NCI-H2029 (cell line): ENCODE results near the gene NUBP1.
"Not testable (repeated sequence)": the region's sequence is repeated elsewhere in the genome, so short reads cannot be mapped to it uniquely, and the experiment has no call there.

Source experiments
- DNase-seq: peaks from one replicate; lab custom pipeline; 2025; lab: John Stamatoyannopoulos, UW

The NUBP1 gene

DNA sequence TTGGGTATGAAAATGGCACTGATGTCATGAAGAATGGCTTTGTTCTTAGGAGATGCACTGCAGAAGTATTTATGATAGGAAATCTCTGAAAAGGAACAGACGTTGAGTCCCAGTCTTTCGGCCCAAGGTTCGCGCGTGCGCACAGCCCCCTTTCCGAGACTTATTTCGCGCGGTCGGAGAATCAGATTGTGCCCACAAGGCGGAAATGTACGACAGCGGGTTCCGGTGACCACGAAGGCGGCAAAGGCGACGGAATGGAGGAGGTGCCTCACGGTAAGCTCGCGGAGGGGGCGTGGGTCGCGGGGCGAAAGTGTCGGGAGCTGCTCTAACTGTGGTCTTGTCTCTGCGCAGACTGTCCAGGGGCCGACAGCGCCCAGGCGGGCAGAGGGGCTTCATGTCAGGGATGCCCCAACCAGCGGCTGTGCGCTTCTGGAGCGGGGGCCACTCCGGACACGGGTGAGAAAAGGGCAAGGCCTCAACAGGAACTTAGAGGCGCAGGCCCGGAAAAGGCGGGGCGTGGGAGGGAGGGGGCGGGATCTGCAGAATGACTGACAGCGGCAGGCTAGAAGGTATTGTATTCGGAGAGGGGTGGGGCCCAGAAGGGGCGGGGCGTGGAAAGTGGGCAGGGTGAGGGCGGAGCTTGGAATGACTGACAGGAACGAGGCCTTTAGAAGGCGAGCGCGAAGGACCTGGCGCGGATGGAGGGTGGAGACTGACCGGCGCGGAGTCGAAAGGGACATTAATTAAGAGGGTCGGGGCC lies at the start of gene NUBP1:
Gene NUBP1, plus strand, starts transcription at position 233 of the 760 bp plus-strand sequence. Its CDS starts 22 bp downstream, at position 255.
- peak; percentile 92 for DNase-seq

DNA sequence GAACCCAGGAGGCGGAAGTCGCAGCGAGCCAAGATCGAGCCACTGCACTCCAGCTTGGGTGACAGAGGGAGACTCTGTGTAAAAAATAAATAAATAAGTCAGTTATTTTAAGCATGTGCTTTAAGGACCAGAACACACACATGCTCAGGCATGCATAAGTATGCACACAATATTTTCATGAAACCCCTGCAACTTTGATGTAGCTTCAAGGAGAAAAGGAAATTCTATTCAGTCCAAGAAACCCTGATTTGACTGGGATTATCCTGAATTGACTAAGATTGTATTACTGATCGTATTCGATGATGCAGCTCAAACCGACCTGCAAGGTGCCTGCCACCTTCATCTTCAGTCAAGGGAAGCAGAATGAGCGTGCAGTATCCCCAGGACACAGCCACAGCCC lies 49.8 kb upstream of the NUBP1 start:
- DNase-seq = no peak

DNA sequence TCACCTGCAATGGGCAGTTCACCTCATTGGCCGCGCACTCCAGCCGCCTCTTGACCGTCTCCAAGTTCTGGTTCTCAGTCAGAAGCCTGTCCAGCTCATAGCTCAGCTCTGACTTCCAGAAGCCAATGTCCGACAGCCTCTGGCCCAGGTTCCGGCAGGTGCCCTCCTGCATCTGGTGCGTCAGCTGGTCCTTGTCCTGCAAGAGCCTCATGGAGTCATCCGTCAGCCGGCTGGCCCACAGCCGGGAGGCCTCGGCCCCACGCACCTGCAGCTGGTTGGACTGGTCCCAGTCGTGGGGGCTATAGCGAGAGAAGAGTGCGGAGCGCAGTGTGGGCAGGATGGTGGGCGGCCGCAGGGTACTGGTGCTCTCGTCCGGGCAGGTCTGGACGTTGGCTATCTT lies 49.3 kb upstream of the NUBP1 start:
- no peak for DNase-seq

DNA sequence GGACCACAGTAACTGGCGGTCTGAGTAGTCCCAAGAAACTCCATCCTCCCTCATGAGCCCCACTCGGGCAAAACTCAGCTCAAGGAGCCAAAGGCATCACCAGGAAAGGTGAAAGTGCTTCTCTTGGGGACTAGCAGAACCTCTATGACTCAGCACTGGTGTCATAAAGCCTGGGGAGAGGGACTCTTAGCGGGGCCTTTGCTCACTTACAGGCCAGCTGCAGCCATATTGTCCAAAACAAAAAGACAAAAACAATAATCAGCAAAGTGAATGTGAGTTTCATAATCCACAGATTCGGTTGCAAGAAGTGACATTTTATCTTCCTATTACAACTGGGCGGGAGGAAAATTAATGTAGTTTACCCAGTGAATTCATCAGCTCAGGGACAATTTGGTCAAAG lies 48.8 kb upstream of the NUBP1 start, which contains the start of gene TEKT5:
Gene TEKT5, minus strand, starts transcription at position 101 of the 400 bp plus-strand sequence. Its CDS starts 57 bp downstream, at position 44.
- DNase-seq = no peak

DNA sequence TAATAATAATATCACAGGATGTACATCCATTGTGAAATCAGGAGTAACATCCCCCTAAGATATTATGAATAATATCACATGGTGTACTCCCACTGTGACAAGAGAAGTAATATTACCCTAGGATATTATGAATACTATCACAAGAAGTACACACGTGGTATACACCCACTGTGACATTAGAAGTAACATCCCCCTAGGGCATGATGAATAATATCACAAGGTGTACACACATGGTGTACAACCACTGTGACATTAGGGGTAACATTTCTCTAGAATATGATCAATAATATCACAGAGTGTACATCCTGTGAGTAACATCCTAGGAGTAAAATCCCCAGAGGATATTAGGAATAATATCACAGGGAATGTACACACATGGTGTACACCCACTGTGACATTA lies 43.9 kb upstream of the NUBP1 start:
- no peak for DNase-seq

DNA sequence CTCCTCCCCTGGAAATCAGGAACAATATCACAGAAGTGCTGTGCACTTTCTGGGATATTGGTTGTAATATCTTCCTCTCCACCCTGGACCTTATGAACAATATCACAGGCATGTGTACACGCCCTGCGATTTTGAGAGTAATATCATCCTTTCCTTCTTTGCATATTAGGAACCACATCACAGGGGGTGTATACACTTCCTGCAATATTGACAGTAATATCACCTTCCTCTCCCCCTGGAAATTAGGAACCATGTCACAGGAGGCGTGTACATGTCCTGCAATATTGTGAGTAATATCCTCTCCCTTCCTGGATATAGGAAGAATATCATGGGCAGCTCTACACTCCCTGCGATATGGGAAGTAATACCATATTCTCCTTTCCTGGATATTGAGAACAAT lies 34.7 kb upstream of the NUBP1 start:
- no peak for DNase-seq

GRCh38 chr16:10728003-10728887 lies 15.4 kb upstream of the NUBP1 start:
- DNase-seq = no peak

GRCh38 chr16:10729104-10730048 lies 14.3 kb upstream of the NUBP1 start:
- DNase-seq = peak; percentile 60

GRCh38 chr16:10731790-10732189 lies 11.9 kb upstream of the NUBP1 start:
- no peak for DNase-seq

DNA sequence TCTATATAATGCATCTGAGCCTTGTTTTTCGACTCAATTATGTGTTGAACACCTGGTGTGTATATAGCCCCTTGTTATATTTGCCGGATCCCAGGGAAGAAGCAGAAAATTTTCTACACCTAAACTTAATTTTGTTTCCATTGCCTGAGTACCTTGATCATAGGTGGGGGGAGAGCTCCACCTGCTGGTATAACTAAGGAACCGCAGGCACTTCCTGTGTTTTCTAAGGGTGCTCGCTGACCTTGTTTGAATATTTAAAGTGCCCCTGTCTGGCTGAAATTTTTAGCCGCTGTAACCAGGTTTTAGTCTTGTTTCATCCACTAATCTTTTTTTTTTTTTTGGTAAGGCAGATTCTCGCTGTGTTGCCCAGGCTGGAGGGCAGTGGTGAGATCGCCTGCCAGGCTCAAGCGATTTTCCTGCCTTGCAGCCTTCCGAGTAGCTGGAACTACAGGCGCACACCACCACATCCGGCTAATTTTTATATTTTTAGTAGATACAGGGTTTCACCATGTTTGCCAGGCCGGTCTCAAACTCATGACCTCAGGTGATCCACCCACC lies 6.5 kb upstream of the NUBP1 start:
- peak; percentile 65 for DNase-seq

GRCh38 chr16:10738231-10739077 lies 5.2 kb upstream of the NUBP1 start:
- no peak for DNase-seq

GRCh38 chr16:10740000-10740844 lies 3.4 kb upstream of the NUBP1 start:
- no peak for DNase-seq

DNA sequence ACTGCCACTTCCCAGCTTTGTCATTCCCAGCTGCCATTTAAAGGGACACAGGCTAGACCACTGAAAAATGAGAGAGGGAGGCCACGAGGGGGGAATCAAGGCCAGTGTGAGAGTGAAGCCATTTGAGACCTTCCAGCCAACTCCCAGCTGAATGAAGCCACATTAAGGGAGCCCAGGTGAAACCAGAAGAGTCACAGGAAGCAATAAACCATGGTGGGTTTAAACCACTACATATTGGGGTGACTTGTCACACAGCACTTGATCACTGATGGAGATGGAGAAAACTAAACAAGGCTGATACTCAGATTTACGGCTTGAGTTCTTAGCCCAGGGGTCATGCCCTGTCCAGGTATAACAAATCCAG lies 2.8 kb upstream of the NUBP1 start:
- DNase-seq = no peak

DNA sequence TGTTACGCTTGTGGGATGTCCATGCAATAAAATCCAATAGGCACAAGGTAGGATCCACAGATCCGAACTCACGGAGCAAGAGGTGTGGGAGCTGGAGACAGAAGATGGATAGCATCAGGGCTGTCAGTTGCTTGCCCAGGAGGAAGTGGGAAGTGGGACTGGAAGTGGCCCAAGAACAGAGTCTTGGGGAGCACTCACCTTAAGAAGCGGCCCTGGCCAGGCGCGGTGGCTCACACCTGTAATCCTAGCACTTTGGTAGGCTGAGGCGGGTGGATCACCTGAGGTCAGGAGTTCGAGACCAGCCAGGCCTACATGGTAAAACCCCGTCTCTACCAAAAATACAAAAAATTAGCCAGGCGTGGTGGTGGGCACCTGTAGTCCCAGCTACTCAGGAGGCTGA lies 2.4 kb upstream of the NUBP1 start:
- DNase-seq = not testable (repeated sequence)

GRCh38 chr16:10741844-10742243 lies 1.8 kb upstream of the NUBP1 start:
- DNase-seq = peak; percentile 54

GRCh38 chr16:10743227-10743609 lies 424 bp upstream of the NUBP1 start:
- DNase-seq = no peak

GRCh38 chr16:10744370-10745030 lies 858 bp downstream of the NUBP1 start:
- DNase-seq = no peak

DNA sequence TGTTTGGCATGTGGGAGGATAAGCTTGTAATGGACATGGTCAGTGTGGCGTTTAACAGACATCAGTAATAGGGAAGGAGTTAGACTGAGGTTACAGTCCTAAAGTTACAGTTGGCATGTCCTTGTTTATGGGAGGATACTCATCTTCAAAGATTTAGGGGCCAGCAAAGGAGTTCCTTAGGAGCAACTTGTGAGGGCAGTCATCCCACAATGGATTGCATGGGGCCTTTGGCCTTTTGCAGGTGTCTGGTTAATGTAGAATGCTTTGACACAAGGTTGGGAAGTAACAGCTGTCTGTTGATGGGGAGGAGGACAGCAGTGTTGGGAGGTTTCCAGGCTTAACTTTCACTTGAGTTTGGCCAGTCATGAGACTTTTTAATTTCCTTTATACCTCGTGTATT lies 2.2 kb downstream of the NUBP1 start:
- no peak for DNase-seq

GRCh38 chr16:10750793-10751192 lies 7.2 kb downstream of the NUBP1 start:
- no peak for DNase-seq
